ENCODE measurements around the gene ITGB1BP1.
A peak's percentile ranks its signal among the peaks of the same experiment; 100 is the strongest.

Gene ITGB1BP1

DNA sequence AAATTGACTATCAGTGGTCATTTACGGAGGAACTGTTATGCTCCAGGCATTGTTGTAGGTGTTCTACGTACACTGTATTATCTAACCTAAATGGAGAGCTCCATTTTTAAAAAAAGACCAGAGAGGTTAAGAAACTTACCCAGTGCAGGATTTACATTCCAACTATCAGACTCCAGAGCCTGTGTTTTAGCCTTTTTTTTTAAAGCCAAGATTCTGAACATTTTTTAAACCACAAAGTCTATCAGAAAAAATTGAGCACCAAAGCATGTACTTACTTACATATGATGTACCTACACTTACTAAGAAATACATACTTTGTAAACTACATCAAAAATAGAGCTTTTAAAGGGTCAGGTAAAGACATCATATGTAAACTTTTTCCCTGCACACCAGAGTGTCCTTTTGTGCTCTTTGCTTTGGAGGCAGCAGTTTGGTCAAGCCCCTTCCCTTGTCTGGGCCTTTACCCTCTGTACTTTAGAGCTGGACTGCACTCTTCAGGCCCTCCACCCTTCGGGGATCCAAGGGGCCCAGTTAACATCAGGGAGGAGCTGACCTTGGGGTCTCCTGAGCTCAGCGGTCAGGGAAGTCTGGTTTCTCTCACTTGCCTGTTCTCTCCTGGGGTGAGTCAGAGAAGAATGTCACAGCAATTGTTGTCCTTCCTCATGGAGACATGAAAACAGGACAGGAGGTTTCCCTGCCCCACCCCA lies 58.4 kb downstream of the ITGB1BP1 start:
- Histone ChIP-seq H3K27me3 (ENCODE audit: control insufficient read depth in 1 of 2, insufficient read depth in 2 of 2, low read length in 2 of 2) (no peaks in the 10 kb centered on the region), H3K36me3 (ENCODE audit: control insufficient read depth in 1 of 2, insufficient read depth in 2 of 2, low read length in 2 of 2) (peaks cover 10 to 50% of the 10 kb centered on the region in 2 donors), H3K9me3 (ENCODE audit: control insufficient read depth in 1 of 2, low read length in 2 of 2) (no peaks in the 10 kb centered on the region), H3K4me1 (ENCODE audit: control insufficient read depth in 1 of 2, insufficient read depth in 2 of 2, low read length in 2 of 2) (no peaks in the 10 kb centered on the region), H3K9ac (ENCODE audit: low read depth in 1 of 2, low read length in 2 of 2) (no peak overlapping the region), H3K4me3 (ENCODE audit: low read depth in 1 of 2, low read length in 2 of 2) (no peak overlapping the region), H3K27ac (ENCODE audit: low read depth, low read length) (no peak overlapping the region)

DNA sequence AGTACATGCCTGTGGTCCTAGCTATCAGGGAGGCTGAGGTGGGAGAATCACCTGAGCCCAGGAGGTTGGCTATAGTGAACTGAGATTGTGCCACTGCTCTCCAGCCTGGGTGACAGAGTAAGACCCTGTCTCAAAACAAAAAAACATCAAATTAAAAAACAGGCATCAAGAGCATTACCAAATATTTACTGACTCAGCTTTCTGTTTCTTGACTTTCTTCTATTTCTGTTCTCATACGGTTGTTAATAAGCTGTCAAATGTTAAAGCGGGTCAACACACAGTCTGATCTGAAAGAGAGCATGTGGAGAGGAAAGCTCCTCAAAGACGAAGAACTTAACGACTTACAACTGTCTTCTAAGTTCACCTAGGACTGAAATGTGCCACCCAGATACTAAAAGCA lies 59.0 kb downstream of the ITGB1BP1 start:
- Histone ChIP-seq H3K4me1 (ENCODE audit: control insufficient read depth in 1 of 2, insufficient read depth in 2 of 2, low read length in 2 of 2) (no peaks in the 10 kb centered on the region), H3K27me3 (ENCODE audit: control insufficient read depth in 1 of 2, insufficient read depth in 2 of 2, low read length in 2 of 2) (no peaks in the 10 kb centered on the region), H3K27ac (ENCODE audit: low read depth, low read length) (no peak overlapping the region), H3K9me3 (ENCODE audit: control insufficient read depth in 1 of 2, low read length in 2 of 2) (no peaks in the 10 kb centered on the region), H3K9ac (ENCODE audit: low read depth in 1 of 2, low read length in 2 of 2) (no peak overlapping the region), H3K36me3 (ENCODE audit: control insufficient read depth in 1 of 2, insufficient read depth in 2 of 2, low read length in 2 of 2) (peaks cover 12 to 52% of the 10 kb centered on the region in 2 donors), H3K4me3 (ENCODE audit: low read depth in 1 of 2, low read length in 2 of 2) (no peak overlapping the region)

DNA sequence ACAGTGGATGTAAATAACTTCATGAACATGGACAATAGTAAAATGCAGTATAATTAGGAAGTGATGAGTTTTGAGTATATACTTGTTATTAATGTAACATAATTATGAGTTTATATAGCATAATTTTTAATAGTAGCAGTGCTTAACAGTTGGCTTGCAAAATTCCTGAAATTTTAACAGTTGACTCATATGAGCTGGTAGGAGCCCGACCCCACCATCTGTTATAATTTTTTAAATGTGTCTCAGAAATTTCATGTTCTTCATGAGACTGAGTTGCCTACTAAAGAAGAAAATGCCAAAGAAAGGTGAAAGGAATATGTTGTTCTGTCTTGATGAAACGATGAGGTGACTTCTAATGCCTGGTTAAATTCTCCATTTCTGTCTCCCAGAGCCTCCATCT lies 62.6 kb downstream of the ITGB1BP1 start:
- no peaks in the 10 kb centered on the region for H3K4me1 ChIP-seq (ENCODE audit: control insufficient read depth in 1 of 2, insufficient read depth in 2 of 2, low read length in 2 of 2)
- H3K9me3 ChIP-seq (ENCODE audit: control insufficient read depth in 1 of 2, low read length in 2 of 2), result no peaks in the 10 kb centered on the region
- no peak overlapping the region for H3K4me3 ChIP-seq (ENCODE audit: low read depth in 1 of 2, low read length in 2 of 2)
- H3K27ac ChIP-seq (ENCODE audit: low read depth, low read length), result no peak overlapping the region
- peaks cover 12 to 54% of the 10 kb centered on the region in 2 donors for H3K36me3 ChIP-seq (ENCODE audit: control insufficient read depth in 1 of 2, insufficient read depth in 2 of 2, low read length in 2 of 2)
- no peaks in the 10 kb centered on the region for H3K27me3 ChIP-seq (ENCODE audit: control insufficient read depth in 1 of 2, insufficient read depth in 2 of 2, low read length in 2 of 2)
- H3K9ac ChIP-seq (ENCODE audit: low read depth in 1 of 2, low read length in 2 of 2), result no peak overlapping the region

GRCh38 chr2:9360110-9360509 lies 63.2 kb downstream of the ITGB1BP1 start:
- H3K4me3 ChIP-seq (ENCODE audit: low read depth in 1 of 2, low read length in 2 of 2), result no peak overlapping the region
- no peaks in the 10 kb centered on the region for H3K4me1 ChIP-seq (ENCODE audit: control insufficient read depth in 1 of 2, insufficient read depth in 2 of 2, low read length in 2 of 2)
- H3K9me3 ChIP-seq (ENCODE audit: control insufficient read depth in 1 of 2, low read length in 2 of 2), result no peaks in the 10 kb centered on the region
- no peak overlapping the region for H3K27ac ChIP-seq (ENCODE audit: low read depth, low read length)
- no peaks in the 10 kb centered on the region for H3K27me3 ChIP-seq (ENCODE audit: control insufficient read depth in 1 of 2, insufficient read depth in 2 of 2, low read length in 2 of 2)
- H3K9ac ChIP-seq (ENCODE audit: low read depth in 1 of 2, low read length in 2 of 2), result no peak overlapping the region
- peaks cover 12 to 48% of the 10 kb centered on the region in 2 donors for H3K36me3 ChIP-seq (ENCODE audit: control insufficient read depth in 1 of 2, insufficient read depth in 2 of 2, low read length in 2 of 2)

- Histone ChIP-seq H3K27me3 (ENCODE audit: control insufficient read depth in 1 of 2, insufficient read depth in 2 of 2, low read length in 2 of 2) (no peaks in the 10 kb centered on the region), H3K9ac (ENCODE audit: low read depth in 1 of 2, low read length in 2 of 2) (no peak overlapping the region), H3K9me3 (ENCODE audit: control insufficient read depth in 1 of 2, low read length in 2 of 2) (no peaks in the 10 kb centered on the region), H3K36me3 (ENCODE audit: control insufficient read depth in 1 of 2, insufficient read depth in 2 of 2, low read length in 2 of 2) (peaks cover 12 to 46% of the 10 kb centered on the region in 2 donors), H3K4me1 (ENCODE audit: control insufficient read depth in 1 of 2, insufficient read depth in 2 of 2, low read length in 2 of 2) (no peaks in the 10 kb centered on the region), H3K4me3 (ENCODE audit: low read depth in 1 of 2, low read length in 2 of 2) (no peak overlapping the region), H3K27ac (ENCODE audit: low read depth, low read length) (no peak overlapping the region)
Observed at GRCh38 chr2:9359463-9359862, 63.9 kb downstream of the ITGB1BP1 start.

- H3K9ac ChIP-seq (ENCODE audit: low read depth in 1 of 2, low read length in 2 of 2), result no peak overlapping the region
- peaks cover 12 to 40% of the 10 kb centered on the region in 2 donors for H3K36me3 ChIP-seq (ENCODE audit: control insufficient read depth in 1 of 2, insufficient read depth in 2 of 2, low read length in 2 of 2)
- no peak overlapping the region for H3K27ac ChIP-seq (ENCODE audit: low read depth, low read length)
- no peaks in the 10 kb centered on the region for H3K27me3 ChIP-seq (ENCODE audit: control insufficient read depth in 1 of 2, insufficient read depth in 2 of 2, low read length in 2 of 2)
- H3K9me3 ChIP-seq (ENCODE audit: control insufficient read depth in 1 of 2, low read length in 2 of 2), result no peaks in the 10 kb centered on the region
- H3K4me3 ChIP-seq (ENCODE audit: low read depth in 1 of 2, low read length in 2 of 2), result no peak overlapping the region
- H3K4me1 ChIP-seq (ENCODE audit: control insufficient read depth in 1 of 2, insufficient read depth in 2 of 2, low read length in 2 of 2), result no peaks in the 10 kb centered on the region
Observed at GRCh38 chr2:9358846-9359245, 64.5 kb downstream of the ITGB1BP1 start.

GRCh38 chr2:9356261-9356660 lies 67.1 kb downstream of the ITGB1BP1 start:
- no peak overlapping the region for H3K9ac ChIP-seq (ENCODE audit: low read depth in 1 of 2, low read length in 2 of 2)
- no peak overlapping the region for H3K27ac ChIP-seq (ENCODE audit: low read depth, low read length)
- H3K36me3 ChIP-seq (ENCODE audit: control insufficient read depth in 1 of 2, insufficient read depth in 2 of 2, low read length in 2 of 2), result peaks cover 27 to 58% of the 10 kb centered on the region in 2 donors
- H3K9me3 ChIP-seq (ENCODE audit: control insufficient read depth in 1 of 2, low read length in 2 of 2), result no peaks in the 10 kb centered on the region
- no peaks in the 10 kb centered on the region for H3K27me3 ChIP-seq (ENCODE audit: control insufficient read depth in 1 of 2, insufficient read depth in 2 of 2, low read length in 2 of 2)
- H3K4me3 ChIP-seq (ENCODE audit: low read depth in 1 of 2, low read length in 2 of 2), result peak overlapping the region in 1 of 2 donors; percentile 17
- no peaks in the 10 kb centered on the region for H3K4me1 ChIP-seq (ENCODE audit: control insufficient read depth in 1 of 2, insufficient read depth in 2 of 2, low read length in 2 of 2)

GRCh38 chr2:9355716-9356115 lies 67.6 kb downstream of the ITGB1BP1 start:
- Histone ChIP-seq H3K4me1 (ENCODE audit: control insufficient read depth in 1 of 2, insufficient read depth in 2 of 2, low read length in 2 of 2) (no peaks in the 10 kb centered on the region), H3K9ac (ENCODE audit: low read depth in 1 of 2, low read length in 2 of 2) (no peak overlapping the region), H3K27ac (ENCODE audit: low read depth, low read length) (no peak overlapping the region), H3K4me3 (ENCODE audit: low read depth in 1 of 2, low read length in 2 of 2) (no peak overlapping the region), H3K9me3 (ENCODE audit: control insufficient read depth in 1 of 2, low read length in 2 of 2) (no peaks in the 10 kb centered on the region), H3K36me3 (ENCODE audit: control insufficient read depth in 1 of 2, insufficient read depth in 2 of 2, low read length in 2 of 2) (peaks cover 29 to 62% of the 10 kb centered on the region in 2 donors), H3K27me3 (ENCODE audit: control insufficient read depth in 1 of 2, insufficient read depth in 2 of 2, low read length in 2 of 2) (no peaks in the 10 kb centered on the region)

GRCh38 chr2:9355270-9355669 lies 68.1 kb downstream of the ITGB1BP1 start:
- no peak overlapping the region for H3K27ac ChIP-seq (ENCODE audit: low read depth, low read length)
- no peaks in the 10 kb centered on the region for H3K27me3 ChIP-seq (ENCODE audit: control insufficient read depth in 1 of 2, insufficient read depth in 2 of 2, low read length in 2 of 2)
- no peaks in the 10 kb centered on the region for H3K4me1 ChIP-seq (ENCODE audit: control insufficient read depth in 1 of 2, insufficient read depth in 2 of 2, low read length in 2 of 2)
- no peak overlapping the region for H3K4me3 ChIP-seq (ENCODE audit: low read depth in 1 of 2, low read length in 2 of 2)
- H3K36me3 ChIP-seq (ENCODE audit: control insufficient read depth in 1 of 2, insufficient read depth in 2 of 2, low read length in 2 of 2), result peaks cover 31 to 67% of the 10 kb centered on the region in 2 donors
- H3K9me3 ChIP-seq (ENCODE audit: control insufficient read depth in 1 of 2, low read length in 2 of 2), result no peaks in the 10 kb centered on the region
- no peak overlapping the region for H3K9ac ChIP-seq (ENCODE audit: low read depth in 1 of 2, low read length in 2 of 2)

- no peaks in the 10 kb centered on the region for H3K9me3 ChIP-seq (ENCODE audit: control insufficient read depth in 1 of 2, low read length in 2 of 2)
- no peak overlapping the region for H3K4me3 ChIP-seq (ENCODE audit: low read depth in 1 of 2, low read length in 2 of 2)
- H3K36me3 ChIP-seq (ENCODE audit: control insufficient read depth in 1 of 2, insufficient read depth in 2 of 2, low read length in 2 of 2), result peaks cover 35 to 58% of the 10 kb centered on the region in 2 donors
- H3K27ac ChIP-seq (ENCODE audit: low read depth, low read length), result no peak overlapping the region
- no peak overlapping the region for H3K9ac ChIP-seq (ENCODE audit: low read depth in 1 of 2, low read length in 2 of 2)
- no peaks in the 10 kb centered on the region for H3K27me3 ChIP-seq (ENCODE audit: control insufficient read depth in 1 of 2, insufficient read depth in 2 of 2, low read length in 2 of 2)
- no peaks in the 10 kb centered on the region for H3K4me1 ChIP-seq (ENCODE audit: control insufficient read depth in 1 of 2, insufficient read depth in 2 of 2, low read length in 2 of 2)
Observed at GRCh38 chr2:9354318-9354717, 69.0 kb downstream of the ITGB1BP1 start.

Data from duodenal mucosa (tissue), 2 donors.